HCEC 1CT (cell line): ENCODE measurements around the gene ATRAID.

Experiments used
- DNase-seq: peaks from one replicate; pipeline ENCODE4 v3.0.0-alpha.2; 2017

ATRAID gene

GRCh38 chr2:27251766-27252165 is 39.9 kb downstream of the ATRAID start:
- no peak for DNase-seq

DNA sequence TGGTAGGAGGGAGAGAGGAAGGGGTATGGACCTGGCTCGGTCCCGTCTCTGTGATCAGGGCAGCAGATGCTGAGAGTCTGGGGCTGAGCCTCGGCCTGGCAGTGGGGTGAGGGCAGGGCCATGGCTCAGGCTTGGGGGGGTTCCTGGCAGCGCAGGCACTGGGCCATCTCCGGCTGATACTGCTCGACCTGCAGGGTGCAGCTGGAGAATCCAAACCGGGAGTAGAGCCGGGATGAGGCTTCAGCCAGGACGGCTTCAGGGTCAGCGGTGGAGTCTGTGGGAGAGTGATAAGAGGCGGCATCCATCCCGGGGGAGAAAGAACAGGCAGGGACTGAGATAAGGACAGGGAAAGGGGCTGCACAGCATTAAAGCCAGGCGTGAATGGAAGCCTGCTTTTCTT is 43.3 kb downstream of the ATRAID start:
- DNase-seq: no peak

- DNase-seq: peak; percentile 80
Measured at GRCh38 chr2:27255660-27256059, 43.8 kb downstream of the ATRAID start.

GRCh38 chr2:27256855-27257454 is 45.1 kb downstream of the ATRAID start:
- DNase-seq: no peak

DNA sequence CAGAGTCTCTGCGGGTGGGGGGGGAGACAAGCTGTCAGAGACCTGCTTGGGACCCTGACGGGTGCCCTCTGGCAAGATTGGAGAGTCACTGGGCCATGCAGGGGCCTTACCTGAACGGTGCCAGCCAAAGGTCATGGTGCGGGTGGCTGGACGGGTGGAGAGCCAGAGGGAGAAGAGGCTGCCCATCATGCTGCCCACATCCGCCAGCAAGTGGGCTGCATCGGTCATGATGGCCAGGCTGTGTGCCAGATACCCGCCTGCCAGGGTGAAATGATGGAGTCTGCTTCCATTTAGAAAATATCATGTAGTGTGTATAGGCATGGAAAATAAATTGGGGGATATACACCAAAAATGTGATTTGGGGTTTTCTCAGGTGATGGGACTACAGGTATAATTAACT is 46.2 kb downstream of the ATRAID start:
- DNase-seq: no peak

DNA sequence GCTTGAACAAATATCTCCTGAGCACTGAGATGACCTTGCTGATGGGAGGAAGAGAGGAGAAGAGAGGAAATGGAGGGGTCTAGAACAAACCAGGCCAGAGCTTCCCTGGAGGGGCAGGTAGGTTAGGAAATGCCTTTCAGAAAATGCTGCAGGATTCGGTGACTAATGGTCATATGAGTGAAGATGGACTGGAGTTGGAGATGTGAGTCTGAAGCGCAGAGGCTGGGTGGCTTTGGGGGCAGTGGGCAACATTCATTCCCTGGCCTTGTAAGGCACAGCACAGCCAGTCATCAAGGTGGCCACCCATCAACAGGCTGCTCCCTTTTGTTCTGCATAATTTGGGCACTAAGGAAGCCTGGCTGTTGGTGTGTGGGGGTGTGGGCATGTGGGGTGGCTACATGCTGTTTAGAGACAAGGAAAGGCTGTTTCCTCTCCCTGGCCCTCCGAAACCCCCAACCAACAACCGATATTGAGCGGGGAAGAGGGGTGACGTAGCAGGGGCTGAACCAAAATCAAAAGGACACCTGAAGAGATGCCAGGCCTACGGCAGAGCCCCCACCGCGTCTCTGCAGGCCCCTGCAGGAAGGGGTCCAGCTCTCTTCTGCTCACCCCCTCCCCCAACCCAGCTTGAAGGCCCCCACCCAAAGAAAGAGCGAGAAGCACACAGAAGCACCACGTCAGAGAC is 49.5 kb downstream of the ATRAID start:
- no peak for DNase-seq

GRCh38 chr2:27261926-27262298 is 50.1 kb downstream of the ATRAID start:
- DNase-seq: no peak

DNA sequence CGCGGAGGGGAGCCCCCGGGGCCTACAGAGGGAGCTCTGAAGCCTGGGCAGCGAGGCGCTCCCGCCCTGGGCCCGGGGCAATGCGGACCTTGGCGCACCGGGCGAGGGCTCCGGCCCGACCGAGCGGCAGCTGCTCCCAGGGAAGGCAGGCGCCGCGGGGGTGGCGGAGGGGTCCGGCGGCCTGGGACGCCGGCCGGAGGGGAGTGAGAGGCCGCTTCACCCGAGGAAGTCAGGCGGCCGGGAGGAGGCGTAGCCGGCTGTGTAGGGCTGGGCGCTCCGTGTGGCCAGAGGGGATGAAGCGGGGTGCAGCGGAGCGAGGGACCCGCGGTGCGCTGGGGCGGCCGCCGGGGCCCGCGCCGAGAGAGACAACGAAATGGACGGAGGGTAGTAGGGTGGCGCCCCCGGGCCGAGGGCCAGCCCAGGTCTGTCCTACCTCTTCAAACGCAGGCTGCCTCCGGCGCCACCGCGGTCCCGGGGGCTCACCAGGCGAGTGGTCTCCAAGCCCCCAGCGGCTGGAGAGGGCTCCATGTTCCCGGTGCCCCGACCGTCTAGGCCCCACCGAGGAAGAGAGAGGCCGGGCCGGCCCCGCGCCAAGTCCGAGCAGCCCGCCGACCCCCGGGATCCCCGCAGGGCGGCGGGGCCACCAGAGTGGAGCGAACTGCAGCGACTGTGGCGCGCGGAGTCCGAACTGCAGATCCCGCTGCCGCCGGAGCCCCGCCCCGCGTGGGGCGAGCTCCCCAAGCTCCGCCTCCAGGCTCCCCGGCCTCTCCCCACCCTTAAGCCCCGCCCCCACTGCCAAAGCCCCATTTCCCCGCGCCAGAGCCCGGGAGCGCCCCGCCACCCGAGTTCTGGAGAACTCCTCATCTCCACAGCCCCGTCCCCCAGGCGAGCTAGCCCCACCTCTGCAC is 50.8 kb downstream of the ATRAID start, which contains the start of gene SLC30A3:
TSS of gene SLC30A3 (minus strand) at position 669 of the 908 bp plus-strand sequence. CDS start at position 528, 141 bp downstream.
- peak; percentile 51 for DNase-seq

DNA sequence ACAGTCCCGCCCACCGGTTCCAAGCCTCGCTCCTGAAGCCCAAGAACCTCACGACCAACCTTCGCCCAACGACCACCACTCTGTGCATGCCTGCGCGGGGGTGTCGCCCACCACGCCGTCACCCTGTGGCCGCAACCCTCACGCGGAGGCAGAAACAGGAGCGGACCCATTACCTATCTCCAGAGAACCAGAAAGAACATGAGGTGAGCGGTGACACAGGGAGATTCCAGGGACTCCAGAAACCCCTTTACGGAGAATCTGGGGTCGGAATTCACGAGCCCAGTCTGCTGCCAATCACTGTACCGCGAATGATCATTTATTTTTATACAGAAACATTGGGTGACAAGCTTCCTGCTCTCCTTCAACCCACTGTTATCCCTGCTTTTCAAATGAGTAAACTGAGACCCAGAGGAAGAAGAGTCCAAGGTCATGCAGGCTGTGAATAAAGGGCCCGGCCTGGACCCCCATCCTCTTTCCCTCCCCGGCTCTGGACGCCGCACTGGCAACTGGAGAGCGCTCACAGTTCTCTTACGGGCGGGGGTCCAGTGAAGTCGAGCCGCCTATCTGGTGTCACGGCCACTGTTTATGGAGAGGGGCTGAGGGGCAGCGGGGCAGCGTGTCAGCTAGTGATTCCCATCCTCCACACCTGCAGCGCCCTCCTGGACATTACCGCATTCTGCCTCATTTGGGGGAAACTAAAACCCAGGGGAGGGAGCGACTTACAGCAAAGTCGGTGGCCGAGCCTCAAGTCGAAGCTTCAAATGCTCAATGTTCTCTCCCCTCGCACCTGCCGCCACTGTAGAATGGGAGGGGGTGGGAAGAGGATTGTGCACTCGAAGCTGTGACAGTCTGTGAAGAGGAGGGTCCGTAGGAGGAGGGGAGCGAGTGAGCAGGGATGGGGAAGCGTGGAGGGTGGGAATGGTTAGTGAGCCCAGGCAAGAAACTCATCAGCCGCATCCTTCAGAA is 51.7 kb downstream of the ATRAID start:
- DNase-seq: no peak

DNA sequence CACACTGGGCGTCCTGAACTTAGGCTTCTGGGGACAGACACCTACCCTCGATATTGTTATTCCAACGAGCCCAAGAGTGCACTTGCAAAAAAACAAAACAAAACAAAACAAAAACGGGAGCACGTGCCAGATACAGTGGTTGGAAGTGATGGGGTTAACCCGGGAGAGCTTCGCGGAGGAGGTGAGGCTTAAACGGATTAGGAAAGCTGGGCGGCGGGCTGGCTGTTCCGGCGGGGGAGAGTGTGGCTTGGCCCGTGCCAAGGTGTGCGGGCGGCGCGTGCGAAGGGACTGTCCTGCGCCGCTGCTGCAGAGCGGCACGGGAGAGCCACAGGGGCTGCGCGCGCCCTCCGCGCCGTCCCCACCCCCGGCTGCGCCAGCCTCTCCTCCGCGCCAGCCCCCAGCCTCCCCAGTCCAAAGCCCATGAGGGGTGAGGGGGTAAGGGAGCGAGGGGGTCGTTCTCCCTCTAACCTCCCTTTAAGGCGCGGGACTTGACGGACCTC is 52.5 kb downstream of the ATRAID start:
- DNase-seq: no peak

DNA sequence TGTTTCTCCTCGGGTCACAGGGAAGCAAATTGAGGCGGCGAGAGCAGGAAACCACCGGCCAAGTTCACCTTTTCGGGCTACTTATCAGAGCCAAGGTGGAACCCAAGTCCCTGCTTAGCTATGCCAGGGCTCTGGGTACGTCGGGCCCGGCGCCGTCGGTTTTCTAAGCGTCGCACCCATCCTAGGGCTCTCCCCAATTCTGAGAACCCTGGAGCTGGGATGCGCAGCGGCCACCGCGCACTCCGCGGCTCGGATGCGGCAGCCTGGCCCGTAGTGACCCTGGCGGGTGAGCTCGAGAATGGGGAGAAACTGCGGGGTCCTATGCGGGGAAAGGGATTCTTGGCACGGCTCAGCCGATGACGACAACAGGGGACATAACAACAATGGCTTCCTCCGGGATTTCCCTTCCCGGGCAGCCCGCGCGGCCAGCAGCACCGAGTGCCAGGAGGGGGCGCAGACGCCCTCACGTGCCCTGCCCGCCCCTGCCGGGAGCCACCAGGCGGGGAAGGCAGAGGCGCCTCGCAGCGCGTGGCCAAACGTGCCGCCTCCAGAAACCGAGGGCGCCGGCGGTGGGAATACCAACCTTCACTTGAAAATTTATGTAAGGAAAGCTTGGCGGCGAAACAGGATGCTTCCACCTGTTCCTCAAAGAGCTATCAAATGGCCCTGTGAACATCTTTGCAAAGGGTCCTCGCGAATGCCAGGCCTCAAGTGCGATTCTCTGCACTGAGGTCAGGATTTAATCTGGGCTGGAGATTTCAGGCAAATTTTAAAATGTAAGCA is 53.1 kb downstream of the ATRAID start:
- DNase-seq: peak; percentile 16

DNA sequence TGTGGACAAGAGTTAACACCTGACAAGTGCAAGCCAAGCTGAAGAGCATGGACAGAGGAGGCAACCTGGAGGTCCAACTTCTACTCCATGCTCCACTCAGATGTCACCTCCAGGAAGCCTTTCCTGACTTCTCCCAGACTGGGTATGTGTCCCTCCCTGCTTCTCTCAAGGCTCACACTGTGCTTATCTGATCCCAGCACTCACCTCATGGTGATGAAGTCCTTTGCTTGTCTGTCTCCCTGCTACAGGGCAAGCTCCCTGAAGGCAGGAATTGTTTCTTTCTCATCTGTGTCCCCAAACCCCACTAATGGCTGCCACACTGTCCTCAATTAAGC is 53.7 kb downstream of the ATRAID start:
- no peak for DNase-seq
